Activated CD4-positive, alpha-beta T cell treated with anti-CD3 and anti-CD28 coated beads for 24 hours (primary cell): Measurements from ENCODE around the gene EEPD1.
"Not testable (repeated sequence)": the region's sequence is repeated elsewhere in the genome, so short reads cannot be mapped to it uniquely, and the experiment has no call there.

ENCODE experiments used
- DNase-seq, 2 donors: peaks; one replicate each; pipeline ENCODE4 v3.0.0-alpha.2; 2020; ENCODE audit warnings: low read depth in 2 of 2

Gene EEPD1

GRCh38 chr7:36152756-36153570 is at the start of gene EEPD1:
Gene EEPD1 (plus strand): TSS chr7:36153254. CDS start chr7:36154325, 1,071 bp downstream.
- DNase-seq, result peak; percentile 99 to 100

- no peak for DNase-seq
Measured at GRCh38 chr7:36103837-36104561, 49.1 kb upstream of the EEPD1 start.

- DNase-seq, result not testable (repeated sequence)
Measured at GRCh38 chr7:36106972-36107908, 45.8 kb upstream of the EEPD1 start.

DNA sequence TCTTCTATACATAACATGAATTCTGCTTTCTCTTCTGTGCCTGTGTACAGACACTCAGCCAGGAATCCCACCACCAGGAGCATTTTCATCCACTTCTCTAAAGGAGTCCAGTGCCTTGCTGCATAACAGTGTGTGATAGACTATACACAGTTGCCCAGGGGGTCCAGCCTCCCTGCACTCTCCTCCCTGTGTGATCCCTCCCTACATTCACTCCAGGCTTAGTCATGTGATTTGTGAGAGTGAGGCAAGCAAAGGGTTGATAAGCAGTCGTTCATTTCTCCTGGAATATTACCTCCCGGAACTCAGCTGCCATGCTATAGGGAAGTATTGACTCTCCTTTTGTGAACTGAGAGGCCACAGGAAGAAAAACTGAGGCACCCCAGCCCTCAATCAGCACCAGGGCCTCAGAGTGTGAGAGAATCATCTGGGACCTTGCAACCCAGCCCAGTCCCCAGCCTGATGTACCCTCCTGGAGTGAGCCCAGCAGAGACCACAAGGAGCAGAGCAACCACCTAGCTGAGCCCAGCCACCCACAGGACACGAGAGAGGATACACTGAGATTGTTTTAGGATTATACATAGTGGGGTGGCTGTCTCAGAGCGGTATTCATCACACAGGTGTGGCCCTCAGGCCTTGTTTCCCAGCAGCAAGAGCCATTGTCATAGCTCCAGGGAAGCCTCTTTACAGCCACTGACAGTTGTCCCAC is 45.0 kb upstream of the EEPD1 start:
- no peak for DNase-seq

- no peak for DNase-seq
Measured at GRCh38 chr7:36109013-36109627, 43.9 kb upstream of the EEPD1 start.

DNA sequence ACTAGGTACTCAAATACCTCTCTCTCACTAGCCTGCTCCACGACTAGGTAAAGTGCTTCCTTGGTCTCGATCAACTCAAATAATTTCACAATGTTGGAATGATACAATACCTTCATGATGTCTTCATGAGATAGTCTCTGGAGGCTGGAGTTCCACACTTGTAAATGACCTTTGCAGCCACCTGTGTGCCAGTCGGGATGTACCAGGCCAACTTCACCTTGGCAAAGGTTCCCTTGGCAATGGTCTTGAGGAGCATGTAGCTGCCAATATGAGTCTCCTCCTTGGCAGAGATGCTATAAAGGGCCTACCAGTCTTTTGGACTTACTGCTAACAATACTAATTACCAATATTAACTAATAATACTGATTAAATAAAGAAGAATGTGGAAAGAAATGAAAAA is 42.5 kb upstream of the EEPD1 start:
- no peak for DNase-seq

DNA sequence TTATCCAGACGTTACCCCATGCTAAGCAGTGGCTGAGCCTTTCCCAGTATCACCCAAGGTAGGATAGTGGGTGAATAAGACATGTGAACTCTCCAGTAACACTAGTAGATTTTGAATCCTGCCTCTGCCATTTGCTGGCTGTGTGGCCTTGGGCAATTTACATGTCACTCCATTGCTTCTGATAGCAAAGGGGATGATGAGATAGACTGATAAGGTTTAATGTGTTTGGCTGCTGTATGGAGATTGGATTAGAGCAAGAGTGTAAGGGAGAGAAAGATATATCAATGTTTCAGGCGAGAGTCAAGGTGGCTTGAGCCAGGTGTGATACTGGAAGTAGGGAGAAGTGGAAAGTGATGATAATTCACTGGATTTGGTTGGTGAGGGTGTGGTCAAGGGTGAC is 40.1 kb upstream of the EEPD1 start:
- no peak for DNase-seq

GRCh38 chr7:36114355-36114754 is 38.7 kb upstream of the EEPD1 start:
- no peak for DNase-seq

DNA sequence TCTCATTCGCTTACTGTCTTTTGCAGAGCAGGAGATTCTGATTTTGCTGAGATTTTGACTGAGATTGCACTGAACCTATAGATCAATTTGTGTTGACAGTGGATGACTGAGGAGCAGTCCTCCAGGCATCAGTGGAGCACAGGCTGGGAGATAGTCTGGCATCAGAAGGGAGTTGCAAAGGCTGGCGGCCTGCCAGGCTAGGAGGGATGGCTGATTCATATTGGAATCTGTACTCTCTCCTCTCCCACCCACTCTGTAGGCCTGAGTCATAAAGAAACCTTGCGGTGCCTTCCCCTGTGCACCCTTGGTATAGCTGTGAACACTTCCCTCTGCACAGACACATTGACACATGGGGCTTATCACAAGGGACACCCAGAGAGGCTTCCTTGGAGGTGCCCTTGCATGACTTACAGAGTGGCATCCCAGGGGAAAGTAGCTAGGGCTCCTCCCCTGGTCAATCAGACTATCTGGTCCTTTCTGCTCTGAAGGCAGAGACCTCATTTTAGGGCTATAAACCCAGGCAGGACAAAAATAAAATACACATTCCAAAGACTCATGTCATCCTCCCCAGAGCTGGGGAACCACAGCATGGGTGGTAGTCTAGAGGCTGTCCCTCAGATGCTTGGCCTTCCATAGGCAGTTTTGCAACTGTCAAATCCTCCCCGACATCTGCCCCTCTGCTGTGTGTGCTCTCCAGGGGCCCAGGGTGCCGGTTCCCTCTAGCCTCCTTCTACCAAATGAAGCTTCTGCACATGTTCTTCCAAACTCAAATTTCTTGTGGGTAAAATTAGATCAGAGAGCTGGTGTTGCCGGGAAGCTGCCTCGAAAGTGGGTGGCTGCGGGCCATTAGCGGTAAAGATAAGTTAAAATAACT is 37.4 kb upstream of the EEPD1 start:
- peak; percentile 78 to 80 for DNase-seq

GRCh38 chr7:36116347-36117202 is 36.5 kb upstream of the EEPD1 start:
- DNase-seq, result no peak

DNA sequence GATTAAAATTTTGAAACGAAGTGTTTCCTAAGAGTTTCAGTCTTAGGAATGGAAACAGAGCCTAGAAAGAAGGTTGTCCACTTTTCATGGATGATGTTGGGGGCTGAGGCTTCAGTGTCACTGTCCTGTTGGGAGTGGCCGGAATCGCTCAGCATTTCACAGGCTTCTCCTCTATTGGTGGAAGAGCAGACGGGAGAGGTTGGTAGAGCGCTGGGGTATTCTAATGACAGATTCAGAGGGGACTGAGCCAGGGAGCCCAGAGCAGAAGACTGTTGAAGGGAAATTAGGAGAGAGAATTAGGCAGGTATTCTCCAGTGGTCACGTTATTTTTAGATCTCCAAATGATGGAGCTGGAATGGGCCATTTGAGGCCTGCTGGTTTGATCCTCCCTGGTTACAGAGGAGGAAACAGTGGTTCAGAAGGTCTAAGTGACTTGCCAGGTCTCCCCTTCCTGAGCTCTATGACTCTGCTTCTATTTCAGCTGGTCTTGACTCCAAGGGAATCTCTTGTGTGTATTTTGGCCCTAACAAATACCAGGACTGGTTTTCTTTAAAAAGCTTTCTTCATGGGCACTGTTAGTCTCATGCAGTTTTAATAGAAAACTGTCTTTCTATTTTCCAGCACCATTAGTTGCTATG is 35.7 kb upstream of the EEPD1 start:
- no peak for DNase-seq

DNA sequence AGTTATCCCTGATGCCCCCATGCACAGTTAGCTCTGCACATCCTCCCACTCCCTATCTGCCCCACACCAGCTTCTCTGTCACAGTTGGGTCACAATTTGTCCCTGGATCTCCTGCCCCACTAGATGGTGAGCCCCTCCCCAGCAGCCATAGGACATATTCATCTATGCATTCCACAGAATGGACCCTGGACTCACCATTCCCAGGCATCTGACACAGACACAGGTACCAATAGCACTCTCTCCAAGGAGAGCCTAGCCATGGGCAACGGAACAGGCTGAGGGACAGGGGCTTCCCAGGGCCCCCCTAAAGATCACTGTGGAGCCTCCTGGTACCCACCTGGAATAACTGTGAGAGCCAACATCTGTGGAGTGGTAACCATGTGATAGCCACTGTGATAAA is 34.7 kb upstream of the EEPD1 start:
- DNase-seq, result no peak

DNA sequence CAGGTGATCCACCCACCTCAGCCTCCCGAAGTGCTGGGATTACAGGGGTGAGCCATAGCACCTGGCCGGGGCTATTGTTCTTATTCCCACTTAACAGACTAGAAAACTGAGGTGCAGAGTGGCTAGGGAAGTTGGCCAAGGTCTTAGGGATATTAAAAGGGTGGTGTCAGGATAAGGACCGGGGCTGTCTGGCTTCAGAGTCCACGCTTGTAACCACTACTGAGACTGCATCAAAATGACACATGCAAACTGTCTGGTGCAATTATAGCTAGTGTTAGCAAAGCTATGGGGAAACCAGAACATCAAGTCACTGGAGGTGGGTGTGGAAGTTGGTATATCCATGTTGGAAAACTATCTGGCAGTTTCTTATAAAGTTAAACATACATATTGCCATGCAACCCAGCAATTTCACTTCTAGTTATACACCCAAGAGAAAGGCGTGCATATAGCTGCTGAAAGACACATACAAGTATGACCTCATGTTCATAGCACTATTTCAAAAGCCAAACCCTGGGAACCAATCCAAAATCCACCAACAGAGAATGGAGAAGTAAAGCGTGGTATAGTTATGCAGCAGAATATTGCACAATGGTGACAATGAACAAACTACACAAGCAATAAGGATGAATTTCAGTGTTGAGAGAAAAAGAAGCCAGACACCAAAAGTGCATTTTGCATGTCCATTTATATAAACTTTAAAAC is 33.9 kb upstream of the EEPD1 start:
- DNase-seq, result no peak

DNA sequence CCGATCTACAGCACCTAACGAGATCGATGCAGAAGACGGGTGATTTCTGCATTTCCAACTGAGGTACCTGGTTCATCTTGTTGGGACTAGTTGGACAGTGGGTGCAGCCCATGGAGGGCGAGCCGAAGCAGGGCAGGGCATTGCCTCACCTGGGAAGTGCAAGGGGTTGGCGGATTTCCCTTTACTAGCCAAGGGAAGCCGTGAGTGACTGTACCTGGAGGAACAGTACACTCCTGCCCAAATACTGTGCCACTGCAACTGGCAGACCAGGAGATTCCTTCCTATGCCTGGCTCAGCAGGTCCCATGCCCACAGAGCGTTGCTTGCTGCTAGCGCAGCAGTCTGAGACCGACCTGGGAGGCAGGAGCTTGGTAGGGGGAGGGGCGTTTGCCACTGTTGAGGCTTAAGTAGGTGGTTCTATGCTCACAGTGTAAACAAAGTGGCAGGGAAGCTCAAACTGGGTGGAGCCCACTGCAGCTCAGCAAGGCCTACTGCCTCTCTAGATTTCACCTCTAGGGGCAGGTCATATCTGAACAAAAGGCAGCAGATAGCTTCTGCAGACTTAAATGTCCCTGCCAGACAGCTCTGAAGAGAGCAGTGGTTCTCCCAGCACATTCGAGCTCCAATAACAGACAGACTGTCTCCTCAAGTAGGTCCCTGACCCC is 32.9 kb upstream of the EEPD1 start:
- not testable (repeated sequence) for DNase-seq

- DNase-seq, result not testable (repeated sequence)
Measured at GRCh38 chr7:36125630-36126029, 27.4 kb upstream of the EEPD1 start.

- DNase-seq, result no peak
Measured at GRCh38 chr7:36127075-36127740, 25.8 kb upstream of the EEPD1 start.
